ENCODE results near the gene ETNK1. TPM values are rescaled to one million over a fixed set of nuclear protein-coding genes. Genes with fewer than 3 reads are reported as not detected.
"Not testable (repeated sequence)": the region's sequence is repeated elsewhere in the genome, so short reads cannot be mapped to it uniquely, and the experiment has no call there.

The ETNK1 gene
- total and polyA plus RNA-seq, 2 donors (not counting 1 experiment from before 2014, with no cell fraction given) = 19.4 to 106 TPM

DNA sequence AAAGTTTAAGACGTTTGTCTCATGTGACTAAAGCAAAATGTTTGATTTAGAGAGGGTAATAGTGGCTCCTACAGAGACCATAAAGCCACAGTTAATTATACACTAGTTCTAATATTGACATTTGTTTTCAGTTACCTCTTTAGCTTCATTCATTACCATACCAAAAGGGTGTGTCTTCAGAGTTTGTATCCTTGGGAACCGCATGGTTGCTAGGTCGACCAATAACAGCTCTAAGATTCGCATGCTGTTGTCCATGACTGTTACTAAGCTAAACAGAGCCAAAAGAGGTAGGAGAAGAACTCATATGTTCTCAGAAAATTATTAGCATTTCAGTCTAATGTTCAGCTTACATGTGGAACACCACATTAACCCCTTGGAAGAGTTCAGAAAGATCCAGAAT lies 36.2 kb upstream of the ETNK1 start:
- intact Hi-C loops (cut with micrococcal nuclease) = no loop called here
- DNase-seq = no peak
- H3K79me2 ChIP-seq (ENCODE audit: control insufficient read depth, insufficient read depth, low read length) = no peaks in the 10 kb centered on the region
- Mint-ChIP-seq H3K4me1 (no peaks in the 10 kb centered on the region), H3K27me3 (peaks cover 13% of the 10 kb centered on the region), H3K9me3 (ENCODE audit: insufficient read depth) (no peaks in the 10 kb centered on the region), H3K27ac (no peak overlapping the region), H3K4me3 (no peak overlapping the region)
- TF ChIP-seq EZH2 (IDR thresholded peaks at IDR 0.05; ENCODE audit: borderline replicate concordance, insufficient read depth, low read depth, low read length, poor library complexity, severe bottlenecking) = no peak
- TF ChIP-seq, protein P1, sequence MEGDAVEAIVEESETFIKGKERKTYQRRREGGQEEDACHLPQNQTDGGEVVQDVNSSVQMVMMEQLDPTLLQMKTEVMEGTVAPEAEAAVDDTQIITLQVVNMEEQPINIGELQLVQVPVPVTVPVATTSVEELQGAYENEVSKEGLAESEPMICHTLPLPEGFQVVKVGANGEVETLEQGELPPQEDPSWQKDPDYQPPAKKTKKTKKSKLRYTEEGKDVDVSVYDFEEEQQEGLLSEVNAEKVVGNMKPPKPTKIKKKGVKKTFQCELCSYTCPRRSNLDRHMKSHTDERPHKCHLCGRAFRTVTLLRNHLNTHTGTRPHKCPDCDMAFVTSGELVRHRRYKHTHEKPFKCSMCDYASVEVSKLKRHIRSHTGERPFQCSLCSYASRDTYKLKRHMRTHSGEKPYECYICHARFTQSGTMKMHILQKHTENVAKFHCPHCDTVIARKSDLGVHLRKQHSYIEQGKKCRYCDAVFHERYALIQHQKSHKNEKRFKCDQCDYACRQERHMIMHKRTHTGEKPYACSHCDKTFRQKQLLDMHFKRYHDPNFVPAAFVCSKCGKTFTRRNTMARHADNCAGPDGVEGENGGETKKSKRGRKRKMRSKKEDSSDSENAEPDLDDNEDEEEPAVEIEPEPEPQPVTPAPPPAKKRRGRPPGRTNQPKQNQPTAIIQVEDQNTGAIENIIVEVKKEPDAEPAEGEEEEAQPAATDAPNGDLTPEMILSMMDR (IDR thresholded peaks at IDR 0.05) = no peak
- no peaks in the 10 kb centered on the region for H3K9me3 ChIP-seq (ENCODE audit: control extremely low read depth in 1 of 3, control insufficient read depth in 2 of 3, insufficient read depth in 1 of 3, low read length in 2 of 3)
- H3K27me3 ChIP-seq (replicated peaks in 1 of 4; ENCODE audit: control extremely low read depth in 1 of 4, control insufficient read depth in 3 of 4, insufficient read depth in 4 of 4, low read length in 3 of 4) = no peaks in the 10 kb centered on the region
- H2AFZ ChIP-seq (ENCODE audit: insufficient read depth, low read depth, low read length, poor library complexity, severe bottlenecking) = no peak overlapping the region
- no peak overlapping the region for H3K4me2 ChIP-seq (replicated peaks; ENCODE audit: low read depth, low read length, poor library complexity, severe bottlenecking)
- H4K20me1 ChIP-seq (ENCODE audit: control insufficient read depth, insufficient read depth, low read length, poor library complexity, severe bottlenecking) = no peaks in the 10 kb centered on the region
- no peak overlapping the region for H3K27ac ChIP-seq (ENCODE audit: low read length in 2 of 2)
- WGBS (ENCODE audit: insufficient coverage) = 95% methylated on average over 3 of the region's 4 CpGs
- ChIA-PET CTCF (no interaction called here), POLR2A (no interaction called here)
- no peaks in the 10 kb centered on the region for H3K36me3 ChIP-seq (replicated peaks in 1 of 2; ENCODE audit: control extremely low read depth in 1 of 2, control insufficient read depth in 1 of 2, extremely low read depth in 1 of 2, insufficient read depth in 2 of 2, low read length in 1 of 2)
- no peak overlapping the region for H3K9ac ChIP-seq (ENCODE audit: low read length)
- H3K4me3 ChIP-seq (ENCODE audit: control extremely low read depth in 1 of 5, extremely low read depth in 1 of 5, insufficient read depth in 1 of 5, low read depth in 2 of 5, low read length in 4 of 5) = no peak overlapping the region
- no peaks in the 10 kb centered on the region for H3K4me1 ChIP-seq (ENCODE audit: control insufficient read depth in 2 of 2, insufficient read depth in 2 of 2, low read length in 2 of 2)
- ATAC-seq (ENCODE audit: low read depth) = no peak

GRCh38 chr12:22593864-22594263 lies 31.1 kb upstream of the ETNK1 start:
- Histone ChIP-seq H3K27me3 (replicated peaks in 1 of 4; ENCODE audit: control extremely low read depth in 1 of 4, control insufficient read depth in 3 of 4, insufficient read depth in 4 of 4, low read length in 3 of 4) (peaks cover 0 to 3% (median 0%) of the 10 kb centered on the region in 4 experiments), H3K9me3 (ENCODE audit: control extremely low read depth in 1 of 3, control insufficient read depth in 2 of 3, insufficient read depth in 1 of 3, low read length in 2 of 3) (no peaks in the 10 kb centered on the region), H3K4me3 (ENCODE audit: control extremely low read depth in 1 of 5, extremely low read depth in 1 of 5, insufficient read depth in 1 of 5, low read depth in 2 of 5, low read length in 4 of 5) (no peak overlapping the region), H3K4me1 (ENCODE audit: control insufficient read depth in 2 of 2, insufficient read depth in 2 of 2, low read length in 2 of 2) (no peaks in the 10 kb centered on the region), H4K20me1 (ENCODE audit: control insufficient read depth, insufficient read depth, low read length, poor library complexity, severe bottlenecking) (no peaks in the 10 kb centered on the region), H3K36me3 (replicated peaks in 1 of 2; ENCODE audit: control extremely low read depth in 1 of 2, control insufficient read depth in 1 of 2, extremely low read depth in 1 of 2, insufficient read depth in 2 of 2, low read length in 1 of 2) (no peaks in the 10 kb centered on the region), H3K4me2 (replicated peaks; ENCODE audit: low read depth, low read length, poor library complexity, severe bottlenecking) (no peak overlapping the region), H3K27ac (ENCODE audit: low read length in 2 of 2) (no peak overlapping the region), H3K9ac (ENCODE audit: low read length) (no peak overlapping the region), H2AFZ (ENCODE audit: insufficient read depth, low read depth, low read length, poor library complexity, severe bottlenecking) (no peak overlapping the region), H3K79me2 (ENCODE audit: control insufficient read depth, insufficient read depth, low read length) (no peaks in the 10 kb centered on the region)
- intact Hi-C loops (cut with micrococcal nuclease) = no loop called here
- ATAC-seq (ENCODE audit: low read depth) = no peak
- H3K27ac Mint-ChIP-seq = no peak overlapping the region
- ChIA-PET CTCF (no interaction called here), POLR2A (no interaction called here)
- no peaks in the 10 kb centered on the region for H3K9me3 Mint-ChIP-seq (ENCODE audit: insufficient read depth)
- H3K27me3 Mint-ChIP-seq = peaks cover 5% of the 10 kb centered on the region
- TF ChIP-seq EZH2 (IDR thresholded peaks at IDR 0.05; ENCODE audit: borderline replicate concordance, insufficient read depth, low read depth, low read length, poor library complexity, severe bottlenecking) = no peak
- TF ChIP-seq, protein P1 (IDR thresholded peaks at IDR 0.05) = no peak
- no peaks in the 10 kb centered on the region for H3K4me1 Mint-ChIP-seq
- DNase-seq = no peak
- no peak overlapping the region for H3K4me3 Mint-ChIP-seq

DNA sequence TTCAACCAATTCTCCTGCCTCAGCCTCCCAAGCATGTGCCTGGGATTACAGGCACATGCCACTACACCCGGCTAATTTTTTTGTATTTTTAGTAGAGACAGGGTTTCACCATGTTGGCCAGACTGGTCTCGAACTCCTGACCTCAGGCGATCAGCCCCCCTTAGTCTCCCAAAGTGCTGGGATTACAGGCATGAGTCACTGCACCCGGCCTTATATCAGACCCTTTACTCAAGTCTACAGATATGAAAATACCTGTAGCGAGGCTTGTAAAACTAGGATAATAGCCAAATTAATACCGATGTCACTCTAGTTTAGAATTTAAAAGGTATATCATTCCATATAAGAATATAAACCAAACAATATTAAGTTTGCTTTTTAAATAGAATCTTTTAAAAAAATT lies 27.4 kb upstream of the ETNK1 start:
- H4K20me1 ChIP-seq (ENCODE audit: control insufficient read depth, insufficient read depth, low read length, poor library complexity, severe bottlenecking); H3K4me2 ChIP-seq (replicated peaks; ENCODE audit: low read depth, low read length, poor library complexity, severe bottlenecking); CTCF ChIA-PET; H3K4me3 ChIP-seq (ENCODE audit: control extremely low read depth in 1 of 5, extremely low read depth in 1 of 5, insufficient read depth in 1 of 5, low read depth in 2 of 5, low read length in 4 of 5); H3K79me2 ChIP-seq (ENCODE audit: control insufficient read depth, insufficient read depth, low read length); H3K9me3 Mint-ChIP-seq (ENCODE audit: insufficient read depth); ATAC-seq (ENCODE audit: low read depth); H3K4me3 Mint-ChIP-seq; H3K4me1 ChIP-seq (ENCODE audit: control insufficient read depth in 2 of 2, insufficient read depth in 2 of 2, low read length in 2 of 2); H3K9ac ChIP-seq (ENCODE audit: low read length); H2AFZ ChIP-seq (ENCODE audit: insufficient read depth, low read depth, low read length, poor library complexity, severe bottlenecking); intact Hi-C loops (cut with micrococcal nuclease); H3K27ac ChIP-seq (ENCODE audit: low read length in 2 of 2); H3K27me3 Mint-ChIP-seq; H3K9me3 ChIP-seq (ENCODE audit: control extremely low read depth in 1 of 3, control insufficient read depth in 2 of 3, insufficient read depth in 1 of 3, low read length in 2 of 3); H3K27me3 ChIP-seq (replicated peaks in 1 of 4; ENCODE audit: control extremely low read depth in 1 of 4, control insufficient read depth in 3 of 4, insufficient read depth in 4 of 4, low read length in 3 of 4); H3K36me3 ChIP-seq (replicated peaks in 1 of 2; ENCODE audit: control extremely low read depth in 1 of 2, control insufficient read depth in 1 of 2, extremely low read depth in 1 of 2, insufficient read depth in 2 of 2, low read length in 1 of 2); H3K4me1 Mint-ChIP-seq; H3K27ac Mint-ChIP-seq; DNase-seq: not testable (repeated sequence)
- WGBS (ENCODE audit: insufficient coverage) = 100% methylated on average over 2 of the region's 6 CpGs
- POLR2A ChIA-PET = interaction anchor here (0.6 kb wide), 1 partner anchor 65 kb away, joined by 3 read pairs; no protein-coding TSS in a partner anchor
